NCI-H2227 (cell line): ENCODE measurements around the gene COPG2.
"Not testable (repeated sequence)": the region's sequence is repeated elsewhere in the genome, so short reads cannot be mapped to it uniquely, and the experiment has no call there.

Source experiments
- DNase-seq: peaks from one replicate; lab custom pipeline; 2025; ENCODE audit not compliant: unreplicated experiment; lab: John Stamatoyannopoulos, UW

COPG2 gene

GRCh38 chr7:130668258-130669084 is at the start of gene COPG2:
TSS of gene COPG2 (minus strand) at chr7:130668748. CDS start at chr7:130668668, 80 bp downstream.
- DNase-seq: peak; percentile 96

- no peak for DNase-seq
These were observed 43.9 kb upstream of the COPG2 start for GRCh38 chr7:130712416-130712815.

GRCh38 chr7:130708766-130709165 is 40.2 kb upstream of the COPG2 start:
- no peak for DNase-seq

GRCh38 chr7:130708001-130708400 is 39.5 kb upstream of the COPG2 start:
- no peak for DNase-seq

- no peak for DNase-seq
These were observed 35.3 kb upstream of the COPG2 start for GRCh38 chr7:130703851-130704250.

- no peak for DNase-seq
These were observed 33.1 kb upstream of the COPG2 start for GRCh38 chr7:130701650-130702049.

GRCh38 chr7:130700760-130701159 is 32.2 kb upstream of the COPG2 start:
- DNase-seq: no peak

- no peak for DNase-seq
These were observed 31.1 kb upstream of the COPG2 start for GRCh38 chr7:130699686-130700085.

- DNase-seq: no peak
These were observed 29.3 kb upstream of the COPG2 start for GRCh38 chr7:130697820-130698219.

GRCh38 chr7:130695840-130696239 is 27.3 kb upstream of the COPG2 start:
- DNase-seq: peak; percentile 30

GRCh38 chr7:130692396-130692795 is 23.8 kb upstream of the COPG2 start:
- not testable (repeated sequence) for DNase-seq

GRCh38 chr7:130689683-130690082 is 21.1 kb upstream of the COPG2 start:
- no peak for DNase-seq

- DNase-seq: no peak
These were observed 14.5 kb upstream of the COPG2 start for GRCh38 chr7:130683026-130683425.

- no peak for DNase-seq
These were observed 5.9 kb upstream of the COPG2 start for GRCh38 chr7:130674456-130674855.

- DNase-seq: no peak
These were observed 4.5 kb upstream of the COPG2 start for GRCh38 chr7:130673066-130673465.

- no peak for DNase-seq
These were observed 3.6 kb upstream of the COPG2 start for GRCh38 chr7:130672146-130672545.

GRCh38 chr7:130669085-130669700 is 645 bp upstream of the COPG2 start:
- DNase-seq: no peak

GRCh38 chr7:130667593-130668257 is 823 bp downstream of the COPG2 start:
- DNase-seq: peak; percentile 64

- no peak for DNase-seq
These were observed 6.1 kb downstream of the COPG2 start for GRCh38 chr7:130662426-130662825.

- DNase-seq: no peak
These were observed 13.3 kb downstream of the COPG2 start for GRCh38 chr7:130655286-130655685.

GRCh38 chr7:130654850-130655249 is 13.7 kb downstream of the COPG2 start:
- no peak for DNase-seq

GRCh38 chr7:130650611-130651120 is 17.9 kb downstream of the COPG2 start:
- no peak for DNase-seq
